DND-41 (cell line): ENCODE results near the gene DAZAP1.
A peak's percentile ranks its signal among the peaks of the same experiment; 100 is the strongest.

Source experiments
- ATAC-seq: fragments of 200-7000 bp; cut with Tn5 transposase; 3 replicates; pipeline ENCODE4 v1.9.1; 2021; ENCODE audit warnings: low read depth; ENCODE audit not compliant: insufficient read depth
- DNase-seq: peaks from one replicate; pipeline ENCODE4 v3.0.0-alpha.2; 2020
- H2AFZ ChIP-seq: 2 replicates; pipeline ENCODE4 v1.6.0; 2012; ENCODE audit warnings: low read depth, low read length
- H3K27ac ChIP-seq: 2 replicates; pipeline ENCODE4 v1.5.1; 2012; ENCODE audit warnings: low read length, inconsistent platforms
- H3K27me3 ChIP-seq: fragments of 200-600 bp; sonication (generic); 2 replicates; pipeline ENCODE4 v1.6.0; 2012; ENCODE audit warnings: low read length, mild to moderate bottlenecking, inconsistent platforms; ENCODE audit not compliant: insufficient read depth, poor library complexity
- H3K36me3 ChIP-seq: 2 replicates; pipeline ENCODE4 v1.5.1; 2012; ENCODE audit warnings: low read length, inconsistent platforms; ENCODE audit not compliant: insufficient read depth
- H3K4me1 ChIP-seq: 2 replicates; pipeline ENCODE4 v1.5.1; 2012; ENCODE audit warnings: mild to moderate bottlenecking, low read length; ENCODE audit not compliant: insufficient read depth
- H3K4me2 ChIP-seq: 2 replicates; pipeline ENCODE4 v1.6.0; 2012; ENCODE audit warnings: mild to moderate bottlenecking, moderate library complexity, low read length, inconsistent platforms; ENCODE audit not compliant: insufficient read depth
- H3K4me3 ChIP-seq, 2 experiments: fragments of 200-600 bp in 1 of 2; shearing (Covaris generic) in 1 of 2; 2 replicates each; pipeline ENCODE4 v1.5.1; 2012 to 2016; ENCODE audit warnings: inconsistent platforms in 2 of 2, low read length in 2 of 2, mild to moderate bottlenecking in 2 of 2, low read depth in 1 of 2, moderate library complexity in 1 of 2
- H3K79me2 ChIP-seq: 2 replicates; pipeline ENCODE4 v1.6.0; 2012; ENCODE audit warnings: low read length, inconsistent platforms; ENCODE audit not compliant: insufficient read depth
- H3K9ac ChIP-seq: 2 replicates; pipeline ENCODE4 v1.6.0; 2012; ENCODE audit warnings: low read depth, mild to moderate bottlenecking, inconsistent platforms, low read length, moderate library complexity
- H3K9me3 ChIP-seq: 2 replicates; pipeline ENCODE4 v1.5.1; 2012; ENCODE audit warnings: low read length, moderate library complexity, mild to moderate bottlenecking, inconsistent platforms; ENCODE audit not compliant: insufficient read depth, severe bottlenecking
- H4K20me1 ChIP-seq: 2 replicates; pipeline ENCODE4 v1.6.0; 2012; ENCODE audit warnings: low read length; ENCODE audit not compliant: insufficient read depth
- EZH2 ChIP-seq: IDR thresholded peaks from 3 replicates; pipeline ENCODE4 v1.6.1; 2012; ENCODE audit warnings: borderline replicate concordance, low read depth, mild to moderate bottlenecking, moderate library complexity, low read length, inconsistent platforms; ENCODE audit not compliant: severe bottlenecking
- TF ChIP-seq, protein P1 (sequence below): IDR thresholded peaks from 2 replicates; pipeline ENCODE4 v1.5.1; 2012; ENCODE audit warnings: borderline replicate concordance, low read length, moderate library complexity, mild to moderate bottlenecking; ENCODE audit not compliant: poor library complexity, severe bottlenecking; ENCODE audit errors: extremely low read depth

Gene DAZAP1

DNA sequence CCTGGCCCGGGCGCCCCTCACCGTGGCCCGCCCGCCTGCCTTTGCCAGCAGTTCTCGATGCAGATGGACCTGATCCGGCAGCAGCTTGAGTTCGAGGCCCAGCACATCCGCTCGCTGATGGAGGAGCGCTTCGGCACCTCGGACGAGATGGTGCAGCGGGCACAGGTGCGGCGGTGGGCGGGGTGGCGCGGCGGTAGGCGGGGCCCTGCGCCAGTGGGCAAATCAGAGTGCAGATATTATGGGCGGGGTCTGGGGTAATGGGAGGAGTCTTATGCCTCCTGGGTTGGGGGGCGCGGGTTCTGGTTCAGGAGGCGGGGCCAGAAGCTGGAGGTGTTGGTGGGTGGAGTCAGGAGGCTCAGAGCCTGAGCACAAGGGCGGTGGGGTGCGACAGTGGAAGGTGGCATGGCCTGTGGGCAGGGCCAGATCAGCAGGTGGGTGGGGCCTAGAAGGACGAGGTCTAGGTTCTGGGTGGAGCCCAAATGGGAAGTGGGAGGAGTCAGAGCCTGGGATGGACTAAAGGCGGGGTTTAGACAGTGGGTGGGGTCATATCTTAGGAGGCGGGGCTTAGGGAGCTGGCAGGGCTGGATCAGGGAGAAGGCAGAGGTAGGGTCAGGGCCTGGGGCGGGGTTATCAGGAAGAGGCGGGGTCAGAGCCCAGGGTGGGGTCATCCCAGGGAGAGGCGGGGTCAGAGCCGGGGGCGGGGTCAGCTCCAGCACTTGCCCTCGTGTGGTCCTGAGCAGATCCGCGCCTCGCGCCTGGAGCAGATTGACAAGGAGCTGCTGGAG, 48.1 kb downstream of the DAZAP1 start:
- peak; percentile 70 for ATAC-seq
- H3K27me3 ChIP-seq, result peaks cover 7% of the 10 kb centered on the region
- peaks cover 6% of the 10 kb centered on the region for H3K36me3 ChIP-seq
- H3K4me2 ChIP-seq, result peak overlapping the region; percentile 41
- H3K27ac ChIP-seq, result no peak overlapping the region
- H2AFZ ChIP-seq, result no peak overlapping the region
- no peak overlapping the region for H3K9ac ChIP-seq
- peaks cover 41% of the 10 kb centered on the region for H4K20me1 ChIP-seq
- no peaks in the 10 kb centered on the region for H3K79me2 ChIP-seq
- H3K9me3 ChIP-seq, result no peaks in the 10 kb centered on the region
- no peak overlapping the region for H3K4me3 ChIP-seq
- H3K4me1 ChIP-seq, result peaks cover 15% of the 10 kb centered on the region
- DNase-seq, result peak; percentile 76
- no peak for TF ChIP-seq EZH2
- TF ChIP-seq, protein P1, sequence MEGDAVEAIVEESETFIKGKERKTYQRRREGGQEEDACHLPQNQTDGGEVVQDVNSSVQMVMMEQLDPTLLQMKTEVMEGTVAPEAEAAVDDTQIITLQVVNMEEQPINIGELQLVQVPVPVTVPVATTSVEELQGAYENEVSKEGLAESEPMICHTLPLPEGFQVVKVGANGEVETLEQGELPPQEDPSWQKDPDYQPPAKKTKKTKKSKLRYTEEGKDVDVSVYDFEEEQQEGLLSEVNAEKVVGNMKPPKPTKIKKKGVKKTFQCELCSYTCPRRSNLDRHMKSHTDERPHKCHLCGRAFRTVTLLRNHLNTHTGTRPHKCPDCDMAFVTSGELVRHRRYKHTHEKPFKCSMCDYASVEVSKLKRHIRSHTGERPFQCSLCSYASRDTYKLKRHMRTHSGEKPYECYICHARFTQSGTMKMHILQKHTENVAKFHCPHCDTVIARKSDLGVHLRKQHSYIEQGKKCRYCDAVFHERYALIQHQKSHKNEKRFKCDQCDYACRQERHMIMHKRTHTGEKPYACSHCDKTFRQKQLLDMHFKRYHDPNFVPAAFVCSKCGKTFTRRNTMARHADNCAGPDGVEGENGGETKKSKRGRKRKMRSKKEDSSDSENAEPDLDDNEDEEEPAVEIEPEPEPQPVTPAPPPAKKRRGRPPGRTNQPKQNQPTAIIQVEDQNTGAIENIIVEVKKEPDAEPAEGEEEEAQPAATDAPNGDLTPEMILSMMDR, result no peak

DNA sequence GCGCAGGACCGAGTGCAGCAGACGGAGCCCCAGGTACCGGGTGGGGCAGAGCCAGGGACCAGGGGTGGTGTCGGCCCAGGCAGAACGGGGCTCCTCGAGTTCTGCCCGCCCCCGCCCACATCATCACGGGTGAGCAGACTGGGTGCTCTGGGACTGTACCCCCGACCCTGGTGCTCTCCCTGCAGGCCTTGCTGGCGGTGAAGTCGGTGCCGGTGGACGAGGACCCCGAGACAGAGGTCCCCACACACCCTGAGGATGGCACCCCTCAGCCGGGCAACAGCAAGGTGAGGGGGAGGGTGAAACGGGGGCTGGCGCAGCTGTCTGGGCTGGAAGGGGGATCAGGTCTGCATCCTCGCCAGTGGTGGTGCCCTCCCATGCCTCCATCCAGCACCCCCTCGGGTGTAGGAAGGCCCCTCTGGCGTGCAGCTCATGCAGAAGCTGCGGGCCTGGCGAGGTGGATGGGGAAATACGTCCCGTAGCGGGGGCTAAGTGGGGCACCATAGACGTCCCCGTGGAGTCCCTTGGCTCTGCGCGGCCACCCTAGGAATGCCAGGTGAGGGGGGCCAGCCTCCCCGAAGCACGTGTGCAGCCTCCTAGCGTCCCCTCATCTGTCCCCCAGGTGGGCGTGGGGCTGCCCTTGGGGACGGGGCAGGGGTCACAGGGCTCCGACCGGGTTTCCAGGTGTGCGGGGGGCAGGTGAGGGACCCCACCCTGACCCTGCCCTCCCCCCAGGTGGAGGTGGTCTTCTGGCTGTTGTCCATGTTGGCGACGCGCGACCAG, 48.9 kb downstream of the DAZAP1 start:
- H4K20me1 ChIP-seq, result peaks cover 34% of the 10 kb centered on the region
- DNase-seq (no peak), ATAC-seq (no peak)
- no peaks in the 10 kb centered on the region for H3K9me3 ChIP-seq
- TF ChIP-seq, protein P1, result no peak
- no peak for TF ChIP-seq EZH2
- peaks cover 13% of the 10 kb centered on the region for H3K36me3 ChIP-seq
- H3K27me3 ChIP-seq, result no peaks in the 10 kb centered on the region
- peaks cover 15% of the 10 kb centered on the region for H3K4me1 ChIP-seq
- H3K4me3 ChIP-seq, result no peak overlapping the region
- H3K4me2 ChIP-seq, result peak overlapping the region; percentile 41; the same call in 1 of the 2 replicates
- H3K9ac ChIP-seq, result no peak overlapping the region
- H3K27ac ChIP-seq, result no peak overlapping the region
- H3K79me2 ChIP-seq, result no peaks in the 10 kb centered on the region
- H2AFZ ChIP-seq, result no peak overlapping the region

DNA sequence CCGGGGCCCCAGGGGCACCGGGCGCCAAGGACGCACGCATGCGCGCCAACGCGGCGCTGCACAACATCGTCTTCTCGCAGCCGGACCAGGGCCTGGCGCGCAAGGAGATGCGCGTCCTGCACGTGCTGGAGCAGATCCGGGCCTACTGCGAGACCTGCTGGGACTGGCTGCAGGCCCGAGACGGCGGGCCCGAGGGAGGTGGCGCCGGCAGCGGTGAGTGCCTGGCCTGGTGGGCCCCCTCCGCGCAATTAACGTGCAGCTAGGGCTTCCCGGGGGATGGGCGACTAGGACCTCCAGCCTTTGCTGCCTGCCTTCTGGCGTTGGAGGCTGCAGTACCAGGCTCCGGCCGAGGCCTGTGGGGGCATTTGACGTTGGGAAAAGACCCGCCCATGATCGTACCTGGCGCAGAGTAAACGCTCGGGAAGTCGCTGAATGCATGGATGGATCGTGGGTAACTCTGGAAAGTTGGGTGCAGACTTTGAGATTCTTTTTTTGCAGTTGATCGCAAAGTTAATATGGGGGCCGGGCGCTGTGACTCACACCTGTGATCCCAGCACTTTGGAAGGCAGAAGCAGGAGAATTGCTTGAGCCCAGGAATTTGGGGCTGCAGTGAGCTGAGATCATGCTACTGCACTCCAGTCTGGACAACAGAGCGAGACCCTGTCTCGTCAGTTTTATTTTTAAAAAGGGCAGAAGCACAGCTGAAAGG, 49.8 kb downstream of the DAZAP1 start:
- Histone ChIP-seq H3K4me1 (peaks cover 15% of the 10 kb centered on the region), H3K4me3 (no peak overlapping the region), H3K27ac (no peak overlapping the region), H4K20me1 (peaks cover 33% of the 10 kb centered on the region), H3K4me2 (no peak overlapping the region), H2AFZ (no peak overlapping the region), H3K9ac (no peak overlapping the region), H3K27me3 (no peaks in the 10 kb centered on the region), H3K9me3 (no peaks in the 10 kb centered on the region), H3K79me2 (no peaks in the 10 kb centered on the region), H3K36me3 (peaks cover 13% of the 10 kb centered on the region)
- TF ChIP-seq EZH2, result no peak
- TF ChIP-seq, protein P1, result no peak
- no peak for ATAC-seq
- DNase-seq, result no peak
